H9 (cell line): ENCODE measurements around the gene PTGFR. TPM values are rescaled to one million over a fixed set of nuclear protein-coding genes. Genes with fewer than 3 reads are reported as not detected.

ENCODE experiments used
- DNase-seq: peaks from one replicate; pipeline ENCODE4 v3.0.0-alpha.2; 2017
- H2AFZ ChIP-seq: one replicate; pipeline ENCODE4 v1.6.1; 2013; ENCODE audit warnings: mild to moderate bottlenecking, low read length, control low read depth, moderate library complexity
- H2AK5ac ChIP-seq: 2 replicates; pipeline ENCODE4 v1.6.1; 2013; ENCODE audit warnings: low read length, control low read depth, mixed read lengths; ENCODE audit not compliant: insufficient read length
- H2BK120ac ChIP-seq: one replicate; pipeline ENCODE4 v1.6.1; 2013; ENCODE audit warnings: low read depth, mild to moderate bottlenecking, low read length, control low read depth, inconsistent platforms; ENCODE audit not compliant: poor library complexity, severe bottlenecking
- H2BK12ac ChIP-seq: 2 replicates; pipeline ENCODE4 v1.6.1; 2013; ENCODE audit warnings: low read length, control low read depth, mixed read lengths, low read depth; ENCODE audit not compliant: insufficient read length
- H2BK15ac ChIP-seq: 2 replicates; pipeline ENCODE4 v1.6.1; 2013; ENCODE audit warnings: low read depth, low read length, control low read depth
- H2BK20ac ChIP-seq: one replicate; pipeline ENCODE4 v1.6.1; 2013; ENCODE audit warnings: low read depth, mild to moderate bottlenecking, low read length, control low read depth, inconsistent platforms; ENCODE audit not compliant: poor library complexity, severe bottlenecking
- H2BK5ac ChIP-seq: 2 replicates; pipeline ENCODE4 v1.6.1; 2013; ENCODE audit warnings: low read length, control low read depth, mixed read lengths; ENCODE audit not compliant: insufficient read length
- H3K14ac ChIP-seq: 2 replicates; pipeline ENCODE4 v1.6.1; 2013; ENCODE audit warnings: low read length, control low read depth; ENCODE audit not compliant: insufficient read depth
- H3K18ac ChIP-seq: 2 replicates; pipeline ENCODE4 v1.6.1; 2013; ENCODE audit warnings: low read depth, mild to moderate bottlenecking, mixed read lengths, low read length, control low read depth; ENCODE audit not compliant: insufficient read length
- H3K23ac ChIP-seq: 2 replicates; pipeline ENCODE4 v1.6.1; 2013; ENCODE audit warnings: low read length, control low read depth, mixed read lengths, low read depth; ENCODE audit not compliant: insufficient read length
- H3K23me2 ChIP-seq: 2 replicates; pipeline ENCODE4 v1.6.1; 2013; ENCODE audit warnings: low read depth, mild to moderate bottlenecking, mixed read lengths, low read length, control low read depth; ENCODE audit not compliant: insufficient read length, poor library complexity, severe bottlenecking
- H3K27ac ChIP-seq: 2 replicates; pipeline ENCODE4 v1.5.1; 2013; ENCODE audit warnings: low read length, control low read depth, mixed read lengths, low read depth; ENCODE audit not compliant: insufficient read length
- H3K27me3 ChIP-seq: 2 replicates; pipeline ENCODE4 v1.6.1; 2013; ENCODE audit warnings: low read length, control low read depth, inconsistent platforms; ENCODE audit not compliant: insufficient read depth
- H3K4ac ChIP-seq: 2 replicates; pipeline ENCODE4 v1.6.1; 2013; ENCODE audit warnings: low read depth, mild to moderate bottlenecking, control low read depth, inconsistent platforms, low read length, moderate library complexity
- H3K4me1 ChIP-seq: 2 replicates; pipeline ENCODE4 v1.6.1; 2013; ENCODE audit warnings: low read length, control low read depth, inconsistent platforms; ENCODE audit not compliant: insufficient read depth
- H3K4me2 ChIP-seq: 2 replicates; pipeline ENCODE4 v1.6.1; 2013; ENCODE audit warnings: low read length, control low read depth, mixed read lengths; ENCODE audit not compliant: insufficient read length, insufficient read depth
- H3K56ac ChIP-seq: 2 replicates; pipeline ENCODE4 v1.6.1; 2013; ENCODE audit warnings: low read depth, mild to moderate bottlenecking, mixed read lengths, low read length, control low read depth; ENCODE audit not compliant: insufficient read length
- H3K79me1 ChIP-seq: 2 replicates; pipeline ENCODE4 v1.6.1; 2013; ENCODE audit warnings: low read depth, mild to moderate bottlenecking, moderate library complexity, low read length, control low read depth, inconsistent platforms; ENCODE audit not compliant: insufficient read depth, poor library complexity, severe bottlenecking
- H3K79me2 ChIP-seq: 2 replicates; pipeline ENCODE4 v1.6.1; 2013; ENCODE audit warnings: low read length, control low read depth, inconsistent platforms; ENCODE audit not compliant: insufficient read depth
- H3K9ac ChIP-seq: 2 replicates; pipeline ENCODE4 v1.6.1; 2013; ENCODE audit warnings: low read length, control low read depth, mixed read lengths; ENCODE audit not compliant: insufficient read length; ENCODE audit errors: extremely low read depth
- H3K9me3 ChIP-seq: one replicate; pipeline ENCODE4 v1.6.1; 2013; ENCODE audit warnings: low read depth, low read length, inconsistent platforms; ENCODE audit not compliant: control insufficient read depth
- H3T11ph ChIP-seq: one replicate; pipeline ENCODE4 v1.6.1; 2013; ENCODE audit warnings: mild to moderate bottlenecking, low read length, control low read depth, inconsistent platforms
- H4K20me1 ChIP-seq: one replicate; pipeline ENCODE4 v1.6.1; 2013; ENCODE audit not compliant: control insufficient read depth, insufficient read length, insufficient read depth
- H4K5ac ChIP-seq: 2 replicates; pipeline ENCODE4 v1.6.1; 2013; ENCODE audit warnings: low read depth, mild to moderate bottlenecking, mixed read lengths, low read length, control low read depth; ENCODE audit not compliant: insufficient read length
- H4K8ac ChIP-seq: replicated peaks from 2 replicates; pipeline ENCODE4 v1.6.1; 2013; ENCODE audit warnings: low read length, control low read depth, mixed read lengths, low read depth; ENCODE audit not compliant: insufficient read length
- H4K91ac ChIP-seq: 2 replicates; pipeline ENCODE4 v1.6.1; 2013; ENCODE audit warnings: low read depth, mild to moderate bottlenecking, moderate library complexity, mixed read lengths, low read length, control low read depth; ENCODE audit not compliant: insufficient read length
- H3K27ac Mint-ChIP-seq, 3 experiments: 2 replicates in 2 of 3; 3 replicates in 1 of 3; pipeline ENCODE4 v1.8.0; 2020 to 2021; ENCODE audit warnings: mixed read lengths in 3 of 3, mild to moderate bottlenecking in 1 of 3, moderate library complexity in 1 of 3
- H3K27me3 Mint-ChIP-seq: 2 replicates; pipeline ENCODE4 v1.8.0; 2021; ENCODE audit warnings: low read depth, mild to moderate bottlenecking, moderate library complexity, mixed read lengths
- H3K36me3 Mint-ChIP-seq, 3 experiments: 2 replicates in 2 of 3; 3 replicates in 1 of 3; pipeline ENCODE4 v1.8.0; 2020 to 2021; ENCODE audit warnings: low read depth in 3 of 3, mixed read lengths in 3 of 3; ENCODE audit not compliant: insufficient read depth in 1 of 3
- H3K4me1 Mint-ChIP-seq, 2 experiments: 2 replicates each; pipeline ENCODE4 v1.8.0; 2020; ENCODE audit warnings: mixed read lengths in 2 of 2
- H3K4me3 Mint-ChIP-seq, 2 experiments: 2 replicates in 1 of 2; 3 replicates in 1 of 2; pipeline ENCODE4 v1.8.0; 2020 to 2021; ENCODE audit warnings: mild to moderate bottlenecking in 2 of 2, mixed read lengths in 2 of 2, moderate library complexity in 1 of 2
- H3K9me3 Mint-ChIP-seq, 2 experiments: 2 replicates in 1 of 2; 3 replicates in 1 of 2; pipeline ENCODE4 v1.8.0; 2020; ENCODE audit warnings: mild to moderate bottlenecking in 2 of 2, mixed read lengths in 2 of 2, moderate library complexity in 1 of 2
- total RNA-seq: library from RNA; stranded (reverse); gene quantifications from 2 replicates; pipeline ENCODE4 v1.2.1, GENCODE V29; 2021
- TF ChIP-seq, protein P1 (sequence below): fragments of 200-600 bp; sonication (generic); conservative IDR thresholded peaks from 3 replicates; pipeline ENCODE4 v1.8.0; 2021; ENCODE audit warnings: antibody characterized with exemption, mild to moderate bottlenecking

The PTGFR gene
- total RNA-seq, 1 experiment from 2014 or later: not detected

DNA sequence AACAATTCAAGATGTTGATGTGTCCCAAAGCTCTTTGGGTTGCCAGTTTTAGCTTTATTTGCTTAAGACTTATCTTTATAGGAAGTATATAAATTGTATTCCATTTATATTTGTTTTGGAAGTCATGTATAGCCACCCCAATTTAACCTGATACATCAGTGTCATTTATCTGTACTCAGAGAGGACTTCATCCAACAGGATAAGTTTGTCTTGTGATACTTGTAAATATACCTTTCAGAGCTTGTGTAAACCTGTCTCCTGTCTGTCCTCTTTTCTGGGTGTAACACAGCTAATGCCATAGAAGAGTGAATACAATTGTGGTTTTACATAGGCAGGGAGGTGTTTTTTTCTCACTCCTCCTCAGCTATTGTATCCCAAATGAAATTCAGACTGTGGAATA, 10.4 kb downstream of the PTGFR start:
- Histone ChIP-seq H3K4ac (no peak overlapping the region), H2BK15ac (no peak overlapping the region), H4K20me1 (no peaks in the 10 kb centered on the region), H3K79me2 (no peaks in the 10 kb centered on the region), H3K14ac (no peak overlapping the region), H3K18ac (no peak overlapping the region), H2BK120ac (no peak overlapping the region), H3K4me1 (no peaks in the 10 kb centered on the region), H2AK5ac (no peak overlapping the region), H2AFZ (no peak overlapping the region), H3K23me2 (no peaks in the 10 kb centered on the region), H3K23ac (no peak overlapping the region), H2BK5ac (no peak overlapping the region), H3K27me3 (no peaks in the 10 kb centered on the region), H2BK12ac (no peak overlapping the region), H3K9ac (no peak overlapping the region), H3K79me1 (no peaks in the 10 kb centered on the region), H4K91ac (no peak overlapping the region), H3K9me3 (no peaks in the 10 kb centered on the region), H3T11ph (no peak overlapping the region), H3K56ac (no peak overlapping the region), H4K5ac (no peak overlapping the region), H2BK20ac (no peak overlapping the region), H3K4me2 (no peak overlapping the region), H3K27ac (no peak overlapping the region), H4K8ac (no peak overlapping the region)
- TF ChIP-seq, protein P1, sequence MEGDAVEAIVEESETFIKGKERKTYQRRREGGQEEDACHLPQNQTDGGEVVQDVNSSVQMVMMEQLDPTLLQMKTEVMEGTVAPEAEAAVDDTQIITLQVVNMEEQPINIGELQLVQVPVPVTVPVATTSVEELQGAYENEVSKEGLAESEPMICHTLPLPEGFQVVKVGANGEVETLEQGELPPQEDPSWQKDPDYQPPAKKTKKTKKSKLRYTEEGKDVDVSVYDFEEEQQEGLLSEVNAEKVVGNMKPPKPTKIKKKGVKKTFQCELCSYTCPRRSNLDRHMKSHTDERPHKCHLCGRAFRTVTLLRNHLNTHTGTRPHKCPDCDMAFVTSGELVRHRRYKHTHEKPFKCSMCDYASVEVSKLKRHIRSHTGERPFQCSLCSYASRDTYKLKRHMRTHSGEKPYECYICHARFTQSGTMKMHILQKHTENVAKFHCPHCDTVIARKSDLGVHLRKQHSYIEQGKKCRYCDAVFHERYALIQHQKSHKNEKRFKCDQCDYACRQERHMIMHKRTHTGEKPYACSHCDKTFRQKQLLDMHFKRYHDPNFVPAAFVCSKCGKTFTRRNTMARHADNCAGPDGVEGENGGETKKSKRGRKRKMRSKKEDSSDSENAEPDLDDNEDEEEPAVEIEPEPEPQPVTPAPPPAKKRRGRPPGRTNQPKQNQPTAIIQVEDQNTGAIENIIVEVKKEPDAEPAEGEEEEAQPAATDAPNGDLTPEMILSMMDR: no peak
- Mint-ChIP-seq H3K27ac (no peak overlapping the region), H3K4me3 (no peak overlapping the region), H3K27me3 (peaks cover 17% of the 10 kb centered on the region), H3K4me1 (peaks cover 0 to 6% of the 10 kb centered on the region in 2 experiments; a peak in 2 of 4 replicates), H3K9me3 (no peaks in the 10 kb centered on the region), H3K36me3 (no peaks in the 10 kb centered on the region)
- no peak for DNase-seq
